Measurements from ENCODE around the gene KASH5.

Gene KASH5, protein sequence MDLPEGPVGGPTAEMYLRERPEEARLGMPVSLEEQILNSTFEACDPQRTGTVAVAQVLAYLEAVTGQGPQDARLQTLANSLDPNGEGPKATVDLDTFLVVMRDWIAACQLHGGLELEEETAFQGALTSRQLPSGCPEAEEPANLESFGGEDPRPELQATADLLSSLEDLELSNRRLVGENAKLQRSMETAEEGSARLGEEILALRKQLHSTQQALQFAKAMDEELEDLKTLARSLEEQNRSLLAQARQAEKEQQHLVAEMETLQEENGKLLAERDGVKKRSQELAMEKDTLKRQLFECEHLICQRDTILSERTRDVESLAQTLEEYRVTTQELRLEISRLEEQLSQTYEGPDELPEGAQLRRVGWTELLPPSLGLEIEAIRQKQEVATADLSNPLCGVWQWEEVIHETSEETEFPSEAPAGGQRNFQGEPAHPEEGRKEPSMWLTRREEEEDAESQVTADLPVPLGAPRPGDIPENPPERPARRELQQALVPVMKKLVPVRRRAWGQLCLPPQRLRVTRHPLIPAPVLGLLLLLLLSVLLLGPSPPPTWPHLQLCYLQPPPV

DNA sequence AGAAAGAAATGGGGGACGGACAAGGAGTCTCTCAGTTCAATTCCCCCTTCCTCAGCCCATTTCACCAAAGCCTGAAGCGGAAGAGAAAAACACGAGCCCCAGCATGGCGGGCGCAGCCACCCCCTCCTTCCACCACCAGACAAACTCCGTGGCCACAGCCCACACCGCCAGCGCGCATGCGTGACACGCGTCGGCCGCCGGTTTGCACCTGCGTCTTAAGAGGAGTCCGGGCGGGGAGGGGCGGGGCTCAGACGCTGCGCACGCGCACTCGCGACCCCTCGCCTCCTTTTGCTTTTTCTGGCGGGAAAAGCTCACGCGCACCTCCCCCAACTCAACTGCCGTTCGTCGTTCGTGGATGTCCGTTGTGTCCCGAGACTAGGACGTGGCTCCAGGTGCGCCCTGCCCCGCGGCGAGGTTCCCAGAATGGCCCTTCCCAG lies at the start of gene KASH5:
KASH5 (plus strand) TSS at position 314 of the 437 bp plus-strand sequence. CDS start 2,635 bp downstream, outside the sequence.
- DNase-seq (ENCODE audit: low read depth in 2 of 2): peak; percentile 59 to 85

DNA sequence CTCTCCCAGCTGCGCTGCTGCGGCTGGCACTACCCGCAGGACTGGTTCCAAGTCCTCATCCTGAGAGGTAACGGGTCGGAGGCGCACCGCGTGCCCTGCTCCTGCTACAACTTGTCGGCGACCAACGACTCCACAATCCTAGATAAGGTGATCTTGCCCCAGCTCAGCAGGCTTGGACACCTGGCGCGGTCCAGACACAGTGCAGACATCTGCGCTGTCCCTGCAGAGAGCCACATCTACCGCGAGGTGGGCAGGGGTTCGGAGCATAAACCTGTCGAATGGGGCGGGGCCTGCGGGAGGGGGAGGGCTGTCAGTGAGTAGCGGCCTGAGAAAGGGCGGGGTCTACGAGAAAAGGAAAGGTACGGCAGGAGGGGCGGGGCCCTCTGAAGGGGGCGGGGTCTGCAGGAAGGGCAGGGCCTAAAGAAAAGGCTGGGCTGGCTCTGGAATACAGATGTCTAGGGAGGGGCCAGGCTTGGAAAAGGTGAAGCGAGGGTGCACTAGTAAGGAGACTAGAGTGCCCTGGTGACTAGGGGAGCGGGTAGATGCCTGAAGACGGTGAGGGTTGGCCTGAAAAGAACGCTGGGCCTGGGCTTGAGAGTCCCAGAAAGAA lies 49.3 kb upstream of the KASH5 start:
- DNase-seq (ENCODE audit: low read depth in 2 of 2): no peak

DNA sequence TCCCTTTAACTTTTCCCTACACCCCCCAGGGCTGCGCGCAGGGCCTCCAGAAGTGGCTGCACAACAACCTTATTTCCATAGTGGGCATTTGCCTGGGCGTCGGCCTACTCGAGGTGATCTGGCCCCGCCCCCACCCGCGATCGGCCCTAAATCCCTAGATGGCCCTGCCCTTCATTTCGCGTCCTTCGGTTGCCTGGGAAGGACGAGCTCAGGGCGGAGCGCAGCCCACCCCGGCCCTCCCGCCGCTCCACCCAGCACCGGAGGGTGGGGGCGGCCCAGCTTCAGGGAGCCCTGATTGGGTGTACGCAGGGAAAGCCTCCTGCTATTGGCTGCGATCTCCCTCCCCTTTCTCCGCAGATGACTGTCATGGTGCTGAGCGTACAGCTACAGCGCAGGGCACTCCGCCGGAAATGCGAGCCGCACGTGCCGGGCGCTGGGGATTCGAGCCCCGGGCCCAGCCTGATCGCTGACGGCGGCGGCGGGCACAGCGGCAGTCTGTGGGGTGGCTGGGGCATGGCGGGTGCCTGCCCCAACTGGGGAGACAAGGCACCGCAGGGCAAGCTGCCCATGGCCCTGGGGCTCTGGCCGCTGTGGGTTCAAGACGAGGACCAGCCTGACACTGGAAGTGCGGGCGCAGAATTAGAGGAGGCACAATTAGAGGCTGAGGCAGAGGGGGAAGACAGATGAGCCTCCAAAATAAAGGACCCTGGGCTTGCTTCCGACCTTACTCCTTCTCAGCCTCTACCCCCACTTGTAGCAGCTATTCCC lies 48.6 kb upstream of the KASH5 start:
- no peak for DNase-seq (ENCODE audit: low read depth in 2 of 2)

GRCh38 chr19:49340069-49340864 lies 47.8 kb upstream of the KASH5 start:
- DNase-seq (ENCODE audit: low read depth in 2 of 2): no peak

DNA sequence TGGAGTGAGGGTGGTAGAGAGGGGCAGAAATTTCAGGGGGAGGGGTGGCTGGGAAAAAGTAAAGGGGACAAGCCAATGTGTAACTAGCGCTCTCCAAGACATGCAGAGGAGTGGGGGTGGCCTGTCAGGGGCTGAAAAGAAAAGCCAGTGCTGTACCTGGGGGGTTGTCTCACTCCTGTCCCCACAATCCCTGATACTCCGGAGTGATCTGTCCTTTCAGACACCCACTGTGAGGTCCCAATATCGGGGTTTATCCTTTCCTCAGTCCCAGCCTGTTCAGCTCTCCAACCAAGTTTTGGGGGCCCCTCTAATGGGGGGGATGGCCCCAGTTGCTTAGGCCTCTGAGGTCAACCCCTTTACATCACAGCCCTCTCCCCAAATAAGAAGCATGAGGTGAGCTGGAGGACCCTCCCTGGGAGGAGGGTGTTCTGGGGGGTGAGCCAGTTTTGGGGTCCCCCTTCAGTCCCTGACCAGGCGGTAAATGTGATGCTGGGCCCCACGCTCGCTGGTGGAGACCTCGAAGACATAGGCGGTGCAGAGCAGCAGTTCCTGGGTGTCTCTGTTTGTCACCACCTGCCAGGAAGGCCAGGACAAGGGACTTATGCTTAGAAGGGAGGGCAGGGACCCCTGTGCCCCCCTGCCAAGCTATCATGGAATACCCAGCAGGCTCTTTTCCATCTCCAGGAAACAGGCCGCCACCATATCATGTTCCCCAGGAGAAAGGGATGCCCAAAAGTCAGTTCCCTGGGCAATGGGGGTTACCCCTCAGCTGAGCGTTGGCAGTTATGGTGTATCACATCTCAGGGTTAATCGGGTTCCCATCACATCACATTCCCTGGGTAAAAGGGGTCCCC lies 47.0 kb upstream of the KASH5 start:
- no peak for DNase-seq (ENCODE audit: low read depth in 2 of 2)

- DNase-seq (ENCODE audit: low read depth in 2 of 2): no peak
Observed at GRCh38 chr19:49342291-49342721, 45.7 kb upstream of the KASH5 start.

GRCh38 chr19:49343123-49343522 lies 44.9 kb upstream of the KASH5 start:
- no peak for DNase-seq (ENCODE audit: low read depth in 2 of 2)

DNA sequence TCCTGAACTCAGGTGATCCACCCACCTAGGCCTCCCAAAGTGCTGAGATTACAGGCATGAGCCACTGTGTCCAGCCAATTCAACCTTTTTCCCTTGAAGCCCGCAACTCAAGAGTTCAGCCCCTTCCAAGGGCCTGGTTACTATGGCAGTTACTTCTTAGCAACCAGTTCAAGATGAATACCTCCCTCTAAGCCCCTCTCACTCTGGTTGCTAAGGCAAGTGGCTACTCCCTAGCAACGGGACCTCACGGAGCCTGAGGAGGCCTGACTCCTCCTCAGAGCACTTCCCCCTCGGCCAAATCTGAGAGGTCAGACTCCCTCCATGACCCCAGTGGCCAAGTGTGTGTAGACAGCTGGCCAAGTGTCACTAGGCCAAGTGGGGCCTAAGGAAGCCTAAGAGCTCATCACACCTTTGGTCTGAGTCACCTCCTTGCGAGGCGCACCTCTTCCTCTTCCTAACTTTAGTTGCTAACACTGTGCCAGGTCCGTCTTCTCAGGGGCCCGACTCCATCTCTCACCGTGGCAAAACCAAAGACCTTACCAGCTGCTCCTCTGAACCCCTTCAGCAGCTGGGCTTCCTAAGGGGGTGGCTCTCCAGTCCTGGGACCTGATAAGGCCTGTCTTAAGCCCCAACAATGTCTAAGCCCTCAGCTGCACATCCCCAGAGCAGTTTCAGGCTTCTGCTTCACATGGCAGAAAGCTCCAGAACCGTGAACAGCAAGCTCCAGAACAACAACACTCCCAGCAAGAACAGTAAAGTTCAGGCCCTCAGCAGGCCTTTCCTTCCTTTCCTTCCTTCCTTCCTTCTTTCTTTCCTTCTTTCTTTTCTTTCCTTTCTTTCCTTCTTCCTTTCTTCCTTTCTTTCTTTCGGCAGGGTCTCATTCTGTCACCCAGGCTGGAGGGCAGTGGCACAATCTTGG lies 43.3 kb upstream of the KASH5 start:
- no peak for DNase-seq (ENCODE audit: low read depth in 2 of 2)

- no peak for DNase-seq (ENCODE audit: low read depth in 2 of 2)
Observed at GRCh38 chr19:49347191-49347590, 40.9 kb upstream of the KASH5 start.

DNA sequence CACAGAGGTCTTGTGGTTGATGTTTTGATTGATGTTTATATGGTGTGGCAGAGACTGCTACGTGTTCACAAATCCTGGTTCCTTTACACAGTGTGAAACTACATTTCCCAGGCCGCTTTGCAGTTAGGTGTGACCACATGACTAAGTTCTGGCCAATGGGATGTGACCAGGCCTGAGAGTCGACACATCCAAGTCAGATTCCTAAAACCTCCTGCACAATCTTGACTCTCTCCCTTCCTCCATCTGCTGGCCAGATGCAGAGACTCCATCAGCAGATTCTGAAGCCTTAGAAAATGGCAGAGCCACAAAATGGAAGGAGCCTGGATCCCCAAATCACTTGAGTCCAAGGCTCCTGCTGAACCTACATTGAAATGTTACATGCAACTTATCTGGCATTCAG lies 40.2 kb upstream of the KASH5 start:
- DNase-seq (ENCODE audit: low read depth in 2 of 2): no peak

DNA sequence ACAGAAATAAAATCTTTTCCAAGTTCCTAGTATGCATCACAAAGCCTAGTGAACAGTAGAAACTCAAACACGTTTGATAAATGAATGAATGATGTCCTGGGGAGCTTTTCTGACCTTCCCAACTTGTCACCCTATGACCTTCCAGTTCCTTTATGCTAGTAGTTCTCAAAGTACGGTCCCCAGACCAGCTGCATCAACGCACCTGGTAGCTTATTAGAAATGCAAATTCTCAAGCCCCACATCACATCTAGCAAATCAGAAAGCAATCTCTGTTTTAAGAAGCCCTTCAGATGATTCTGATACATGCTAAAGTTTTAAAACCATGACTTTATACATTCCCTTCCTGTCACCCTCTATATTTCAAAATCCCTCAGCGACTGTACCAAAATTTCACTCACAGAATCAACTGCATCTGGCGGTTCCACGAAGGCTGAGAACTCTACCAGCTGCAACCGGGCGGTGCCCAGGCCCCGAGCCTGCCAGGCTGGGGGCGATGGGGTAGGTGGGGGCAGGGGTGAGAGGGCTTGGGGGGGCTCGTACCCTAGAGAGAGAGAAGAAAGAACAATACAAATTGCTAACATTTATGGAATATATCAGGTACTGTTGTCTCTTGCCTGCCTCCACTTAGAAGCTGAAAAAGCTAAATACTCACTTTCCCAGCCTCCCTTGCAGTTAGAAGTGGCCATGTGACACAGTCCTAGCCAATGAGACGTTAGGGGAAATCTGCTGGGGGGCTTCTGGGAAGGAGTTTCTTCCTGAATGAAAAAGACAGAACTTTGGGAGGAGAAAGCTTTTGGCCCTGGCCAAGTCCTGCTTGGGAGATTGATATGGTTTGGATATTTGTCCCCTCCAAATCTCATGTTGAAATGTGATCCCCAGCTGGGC lies 39.5 kb upstream of the KASH5 start:
- DNase-seq (ENCODE audit: low read depth in 2 of 2): no peak

DNA sequence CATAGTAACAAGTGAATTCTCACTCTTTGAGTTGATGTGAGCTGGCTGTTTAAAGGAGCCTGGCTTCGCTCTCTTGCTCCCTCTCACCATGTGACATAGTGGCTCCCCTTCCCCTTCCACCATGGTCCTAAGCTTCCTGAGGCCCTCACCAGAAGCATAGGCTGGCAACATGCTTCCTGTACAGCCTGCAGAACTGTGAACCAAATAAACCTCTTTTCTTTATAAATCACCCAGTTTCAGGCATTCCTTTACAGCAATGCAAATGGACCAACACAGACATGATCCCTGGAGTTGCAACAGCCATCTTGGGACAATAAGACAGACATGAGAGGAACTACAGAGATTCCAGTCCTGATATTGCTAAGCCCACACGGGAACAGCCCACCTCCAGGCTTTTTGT lies 38.5 kb upstream of the KASH5 start:
- DNase-seq (ENCODE audit: low read depth in 2 of 2): no peak

DNA sequence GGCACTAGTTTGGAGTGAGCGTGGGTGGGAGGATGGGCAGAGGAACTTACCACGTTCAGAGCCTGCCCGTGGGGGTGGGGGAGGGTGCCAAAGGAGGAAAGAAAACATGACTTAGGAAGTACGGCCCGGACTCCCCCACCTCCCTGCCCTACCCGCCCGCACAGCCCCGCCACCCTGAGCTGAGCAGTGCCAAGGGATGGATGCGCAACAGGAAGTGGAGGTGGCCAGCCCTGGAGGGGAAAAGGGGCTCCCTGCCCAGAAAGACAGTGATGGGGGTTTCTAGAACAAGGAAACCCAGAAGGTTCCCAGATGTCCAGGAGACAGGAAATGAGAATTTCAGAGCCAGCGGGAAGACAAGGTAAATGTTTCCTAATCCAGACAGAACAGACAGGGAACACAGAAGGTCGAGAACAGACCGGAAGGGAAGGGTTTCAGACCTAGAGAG lies 32.1 kb upstream of the KASH5 start:
- no peak for DNase-seq (ENCODE audit: low read depth in 2 of 2)

GRCh38 chr19:49356382-49356781 lies 31.7 kb upstream of the KASH5 start:
- DNase-seq (ENCODE audit: low read depth in 2 of 2): no peak

DNA sequence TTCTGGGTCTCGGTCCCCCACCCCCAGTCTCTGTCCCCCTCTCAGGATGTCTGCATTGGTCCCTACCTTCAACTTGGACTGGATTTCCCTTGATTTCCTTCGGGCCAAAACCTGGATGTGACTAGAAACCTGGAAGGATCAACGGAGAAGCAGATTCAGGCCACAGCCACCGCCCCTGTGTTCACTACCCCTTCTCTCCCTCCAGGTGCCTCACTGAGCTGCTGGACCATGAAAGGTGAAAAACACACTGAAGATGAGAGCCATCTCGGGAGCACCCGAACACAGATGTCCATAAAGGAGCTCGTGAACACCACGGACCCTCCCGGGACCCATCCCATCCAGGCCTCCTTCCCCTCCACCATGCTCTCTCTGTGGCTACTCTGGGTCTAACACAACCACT lies 30.9 kb upstream of the KASH5 start:
- DNase-seq (ENCODE audit: low read depth in 2 of 2): no peak

DNA sequence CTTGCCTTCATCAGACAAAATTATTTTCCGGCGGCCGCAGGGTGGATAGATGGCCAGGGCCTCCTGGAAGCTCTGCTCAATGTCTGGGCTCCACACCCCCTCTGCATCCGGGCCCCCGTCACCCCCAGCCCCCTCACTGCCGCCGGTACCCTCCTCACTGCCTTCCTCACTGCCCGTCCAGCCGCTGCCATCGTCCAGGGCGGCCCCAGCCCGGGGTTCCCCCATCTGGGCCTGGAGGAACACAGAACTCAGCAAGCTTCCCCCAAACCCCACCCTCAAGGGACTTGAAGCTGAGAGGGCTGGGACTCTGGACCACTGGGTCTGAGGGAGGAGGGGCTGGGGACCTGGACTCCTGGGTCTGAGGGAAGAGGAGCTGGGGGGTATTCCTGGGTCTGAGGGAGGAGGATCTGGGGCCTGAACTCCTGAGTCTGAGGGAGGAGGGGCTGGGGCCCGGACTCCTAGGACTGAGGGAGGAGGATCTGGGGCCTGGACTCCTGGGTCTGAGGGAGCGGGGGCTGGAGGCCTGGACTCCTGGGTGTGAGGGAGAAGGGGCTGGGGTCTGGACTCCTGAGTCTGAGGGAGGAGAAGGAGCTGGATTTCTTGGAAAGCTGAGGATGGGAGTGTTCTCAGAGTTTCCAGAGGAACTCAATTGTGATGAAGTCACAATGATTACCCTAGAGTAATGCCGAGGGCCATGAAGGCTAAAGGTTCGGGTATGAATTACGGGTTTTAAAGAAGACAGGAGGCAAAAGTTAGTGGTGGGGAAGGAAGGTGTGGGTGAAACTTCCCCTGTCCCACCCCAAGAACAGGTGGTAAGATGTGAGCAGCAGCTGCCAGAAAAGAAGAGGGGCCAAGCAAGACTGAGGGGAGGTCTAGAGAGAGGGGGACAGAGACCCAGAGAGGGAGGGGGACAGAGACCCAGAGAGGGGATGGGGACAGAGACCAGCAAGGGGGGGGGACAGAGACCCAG lies 27.9 kb upstream of the KASH5 start:
- no peak for DNase-seq (ENCODE audit: low read depth in 2 of 2)

DNA sequence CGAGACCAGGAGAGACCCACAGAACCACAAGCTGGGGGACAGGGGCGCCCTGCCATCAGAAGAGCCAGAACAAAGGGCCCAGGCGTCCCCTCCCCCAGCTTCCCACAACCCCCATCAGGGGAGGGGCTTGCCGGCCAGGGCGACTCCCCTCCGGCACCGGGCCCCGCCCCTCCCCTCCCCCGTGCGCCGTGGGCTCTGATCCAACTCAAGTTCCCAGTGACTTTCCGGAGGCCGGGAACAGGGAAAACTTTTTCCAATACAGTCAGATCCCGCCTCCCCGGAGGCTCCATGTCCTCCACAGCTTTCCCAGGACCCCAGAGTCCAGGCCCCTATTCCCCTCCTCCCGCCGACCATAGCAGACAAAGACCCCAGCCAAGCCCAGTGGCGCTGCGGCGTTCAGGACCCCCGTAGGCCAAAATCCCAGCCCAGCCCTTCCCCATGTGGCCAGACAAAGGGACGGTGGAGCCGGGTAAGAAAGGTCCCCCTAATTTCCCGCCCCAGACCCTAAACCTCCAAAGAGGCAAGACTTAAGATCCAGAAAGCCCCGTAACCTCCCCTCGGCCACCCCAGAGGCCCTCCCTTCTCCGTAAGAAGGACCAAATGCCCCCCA lies 26.5 kb upstream of the KASH5 start:
- DNase-seq (ENCODE audit: low read depth in 2 of 2): no peak
